NCI-H510A (cell line): ENCODE results near the gene PAPOLA.

ENCODE experiments used
- DNase-seq: peaks from one replicate; lab custom pipeline; 2025; lab: John Stamatoyannopoulos, UW

The PAPOLA gene

DNA sequence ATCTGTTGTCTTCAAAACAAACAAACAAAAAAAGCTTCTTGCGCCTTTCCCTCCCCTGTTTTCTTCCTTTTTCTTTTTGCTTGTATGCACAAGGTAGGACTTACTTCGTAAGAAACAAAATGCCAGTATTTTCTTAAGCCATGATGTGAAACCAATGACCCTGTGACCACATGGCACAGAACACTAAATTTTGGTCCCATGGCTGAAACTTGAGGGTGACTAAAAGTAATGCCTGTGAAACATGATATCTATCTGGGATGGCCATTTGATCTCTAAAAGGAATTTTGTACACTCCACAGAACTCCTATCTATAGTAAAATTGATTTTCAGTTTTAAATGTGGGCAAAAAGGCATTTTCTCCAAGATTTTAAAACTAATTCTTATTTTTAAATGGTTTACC, 63.6 kb downstream of the PAPOLA start:
- no peak for DNase-seq

DNA sequence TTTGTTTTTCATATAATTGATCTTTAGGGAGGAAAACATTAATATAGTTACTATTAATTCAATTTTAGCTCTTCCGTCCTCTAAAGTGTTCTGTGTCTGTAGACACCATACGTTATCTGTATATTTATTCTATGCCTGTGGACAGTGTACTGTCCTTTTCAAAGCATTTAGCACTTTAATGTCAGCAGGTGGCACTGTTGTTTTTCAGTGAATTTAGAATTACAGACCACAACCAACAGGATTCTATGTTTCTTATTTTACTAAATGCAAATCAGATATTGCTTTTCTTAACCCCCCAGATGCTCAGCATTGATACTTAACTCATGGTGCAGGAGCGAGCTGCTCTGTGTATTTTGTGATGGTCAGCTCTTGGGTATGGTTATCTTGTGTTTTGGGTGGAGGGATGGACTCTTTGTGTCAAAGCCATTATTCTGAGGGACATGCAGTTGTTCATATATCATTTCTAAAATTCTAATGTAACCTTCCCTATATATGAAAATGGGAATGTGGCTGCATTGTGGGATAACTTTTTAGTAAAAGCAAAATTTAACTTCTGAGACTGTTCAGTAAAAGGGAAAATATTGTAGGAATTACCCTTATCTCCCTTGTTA, 65.2 kb downstream of the PAPOLA start:
- DNase-seq, result no peak

DNA sequence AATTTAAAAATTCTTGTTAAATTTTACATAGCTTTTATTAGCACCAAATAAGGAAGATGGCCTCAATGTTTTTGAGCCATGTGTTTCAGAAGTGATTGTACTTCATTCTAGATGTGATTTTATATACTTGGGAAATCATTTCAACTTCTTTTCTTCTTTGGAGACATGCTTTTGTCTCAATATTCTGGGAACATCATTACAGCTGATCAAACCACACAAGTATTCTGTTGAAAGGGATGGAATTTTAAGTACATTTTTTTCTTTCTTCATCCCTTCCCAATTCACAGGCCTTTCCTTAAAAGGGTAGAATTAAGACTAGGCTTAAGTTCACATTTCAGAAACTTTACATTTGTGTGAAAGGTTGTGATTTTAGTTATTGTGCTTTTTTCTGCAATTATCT, 66.4 kb downstream of the PAPOLA start:
- no peak for DNase-seq

DNA sequence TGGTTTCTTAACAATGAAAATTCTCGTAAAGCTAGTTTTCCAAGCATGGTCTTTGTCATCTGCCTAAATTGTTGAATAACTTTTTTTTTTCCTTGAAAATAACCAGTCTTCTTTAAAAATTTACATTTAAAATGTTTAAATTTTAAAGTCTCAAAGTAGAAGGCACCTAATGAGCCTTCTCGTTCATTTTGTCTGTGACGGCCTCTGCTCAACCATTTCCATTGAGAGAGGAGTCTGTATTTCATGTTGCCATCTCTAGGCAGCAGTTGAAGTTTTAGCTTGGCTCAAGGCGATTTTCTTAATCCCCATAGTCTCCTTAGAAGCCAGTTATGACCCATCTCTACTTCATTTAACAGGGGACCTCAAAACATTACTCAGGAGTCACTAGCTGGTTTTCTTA, 69.1 kb downstream of the PAPOLA start:
- no peak for DNase-seq

DNA sequence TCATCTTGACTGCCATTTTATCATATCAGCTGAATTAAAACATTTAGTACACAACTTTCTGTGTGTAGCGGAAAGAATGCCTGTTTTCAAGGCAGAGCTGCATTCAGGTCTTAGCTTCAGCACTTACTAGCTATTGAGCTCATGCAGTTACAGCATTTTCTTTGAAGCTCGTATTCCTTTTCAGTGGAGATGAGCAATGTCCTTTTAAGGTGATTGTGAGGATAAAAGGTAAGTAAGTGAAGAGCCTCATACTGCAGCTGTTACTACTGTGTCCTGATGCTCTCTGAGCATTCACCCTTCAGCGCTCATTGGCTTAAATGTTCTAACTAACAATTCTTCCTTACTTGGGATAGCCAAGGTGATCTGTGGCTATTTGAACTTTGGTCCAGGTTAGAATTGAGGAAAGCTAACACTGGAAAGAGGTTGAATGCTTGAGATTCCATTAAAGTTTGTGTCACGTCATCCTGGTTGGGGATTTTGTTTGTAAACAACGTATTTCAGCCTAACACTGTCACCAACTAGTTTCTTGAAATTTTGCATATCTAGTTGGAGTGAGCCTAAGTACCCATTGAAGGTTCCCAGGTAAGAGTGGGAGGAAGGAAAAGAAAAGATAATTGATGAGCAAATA, 71.4 kb downstream of the PAPOLA start:
- DNase-seq, result no peak

DNA sequence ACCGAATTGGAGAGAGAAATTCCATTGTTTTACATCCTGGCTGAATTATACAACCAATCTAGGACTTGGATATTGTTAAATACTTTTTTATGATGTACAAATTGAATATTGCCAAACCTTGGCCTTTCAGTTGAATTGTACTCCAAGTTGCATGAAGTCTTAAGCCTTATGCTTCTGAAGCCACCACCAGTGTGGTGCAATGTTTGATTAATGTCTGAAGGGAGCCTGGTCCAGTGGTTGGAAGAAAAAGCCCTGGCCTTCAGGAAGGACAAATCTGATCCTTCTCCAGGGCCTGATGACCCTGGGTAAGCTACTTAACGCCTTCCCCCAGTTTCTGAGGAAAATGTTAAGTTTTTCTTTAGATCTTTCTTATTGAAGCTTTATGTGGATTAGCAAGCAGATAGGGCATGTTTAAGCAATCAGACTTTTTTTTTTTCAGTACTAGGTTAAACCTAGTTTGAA, 72.0 kb downstream of the PAPOLA start:
- DNase-seq, result no peak

DNA sequence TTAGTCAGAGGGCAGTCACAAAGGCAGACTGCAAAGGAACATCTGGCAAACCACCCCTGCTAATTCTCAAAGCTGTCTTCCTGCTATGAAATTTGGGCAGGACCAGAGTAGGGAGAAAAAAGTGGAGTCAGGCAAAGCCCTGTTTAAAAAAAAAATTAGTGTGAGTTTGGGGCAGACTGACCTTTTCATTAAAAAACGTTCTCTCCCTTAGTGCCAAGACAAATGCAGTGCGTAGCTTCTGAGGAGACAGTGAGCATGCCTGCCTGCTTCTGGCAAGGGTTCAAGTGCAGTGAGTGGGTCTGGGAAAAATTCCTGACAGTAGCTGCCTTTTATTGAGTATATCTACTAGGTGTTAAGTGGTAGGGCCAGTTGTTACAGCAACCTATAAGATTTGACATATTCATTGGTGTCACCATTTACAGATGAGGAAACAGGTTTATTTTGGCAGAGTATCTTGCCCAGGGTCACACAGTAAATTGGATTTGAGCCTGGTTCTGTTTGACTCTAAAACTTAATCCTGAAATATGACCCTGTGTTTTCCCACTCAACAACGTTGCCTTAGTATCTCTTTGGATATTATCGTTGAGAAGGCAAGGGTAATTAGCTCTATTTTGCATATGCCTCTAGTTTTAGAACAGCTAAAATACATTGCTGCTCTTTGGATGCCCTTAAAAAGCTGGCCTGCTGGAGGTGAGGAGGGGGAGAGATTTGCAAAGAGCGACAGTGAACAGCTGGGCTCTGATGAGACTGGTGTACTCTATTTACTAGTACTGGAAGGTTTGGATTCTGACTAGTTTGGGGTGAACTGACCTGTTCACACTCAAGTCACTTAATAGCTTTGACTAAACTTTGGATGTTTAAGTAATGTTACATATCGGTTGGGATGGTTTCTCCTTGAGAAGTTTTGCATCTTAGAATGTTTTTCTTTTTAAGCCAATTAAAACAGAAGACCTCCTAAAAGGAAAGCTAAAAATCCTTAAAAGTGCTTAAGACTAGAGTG, 72.8 kb downstream of the PAPOLA start:
- no peak for DNase-seq

DNA sequence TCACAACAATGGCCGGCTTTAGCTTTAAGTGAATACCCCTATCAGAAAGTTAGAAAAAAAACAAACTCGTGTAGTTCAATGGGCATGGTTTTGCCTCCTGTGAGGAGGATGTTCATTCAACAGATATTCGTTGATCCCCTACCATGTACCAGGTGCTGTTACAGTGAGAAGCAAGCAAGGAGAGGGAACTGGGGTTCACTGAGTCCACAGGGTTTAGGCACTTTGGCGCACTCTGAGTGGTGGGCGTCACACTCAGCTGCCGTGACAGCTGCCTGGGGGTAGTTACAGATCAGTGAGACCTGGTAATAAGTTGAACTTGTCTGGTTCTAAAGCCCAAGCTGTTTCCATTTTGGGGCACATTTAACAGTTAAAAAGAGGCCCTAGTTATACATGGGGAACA, 74.2 kb downstream of the PAPOLA start:
- no peak for DNase-seq

DNA sequence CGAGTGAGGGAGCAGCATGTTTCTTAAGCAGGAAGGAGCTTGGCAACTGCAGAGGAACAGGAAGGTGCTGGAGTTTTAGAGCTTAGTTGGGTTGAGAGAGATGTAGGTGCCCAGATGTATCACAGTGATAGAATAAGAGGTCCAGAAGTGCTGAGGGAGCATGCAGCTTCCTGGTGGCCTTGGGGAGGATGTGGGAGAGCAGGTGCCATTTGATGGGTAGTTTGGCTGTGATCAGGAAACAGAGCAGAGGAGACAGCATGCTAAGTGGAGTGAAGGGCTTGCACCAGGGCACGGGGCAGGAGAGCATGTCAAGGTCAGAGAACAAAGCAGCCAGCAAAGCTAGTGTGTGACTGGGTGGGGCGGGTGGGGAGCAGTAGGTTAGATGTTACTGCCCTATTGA, 74.8 kb downstream of the PAPOLA start:
- DNase-seq, result no peak

DNA sequence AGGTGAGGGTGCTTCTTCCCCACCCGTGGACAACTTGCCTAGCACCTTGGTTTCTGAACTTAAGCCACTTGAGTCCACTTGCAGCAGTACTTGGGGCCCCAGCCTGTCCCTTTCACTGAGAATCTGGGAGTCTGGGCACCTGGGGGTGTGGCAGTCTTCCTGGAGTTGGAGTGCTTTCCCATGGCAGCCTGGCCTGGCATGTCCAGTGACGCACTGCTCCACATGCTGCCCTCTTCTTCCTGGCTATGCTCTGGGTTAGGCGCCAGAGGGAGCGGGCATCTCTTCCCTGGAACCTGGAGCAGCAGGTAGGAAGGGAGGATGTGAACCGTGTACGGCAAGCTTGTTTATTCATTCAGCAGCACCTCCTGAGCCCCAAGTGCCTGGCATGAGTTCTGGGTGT, 76.4 kb downstream of the PAPOLA start:
- no peak for DNase-seq

DNA sequence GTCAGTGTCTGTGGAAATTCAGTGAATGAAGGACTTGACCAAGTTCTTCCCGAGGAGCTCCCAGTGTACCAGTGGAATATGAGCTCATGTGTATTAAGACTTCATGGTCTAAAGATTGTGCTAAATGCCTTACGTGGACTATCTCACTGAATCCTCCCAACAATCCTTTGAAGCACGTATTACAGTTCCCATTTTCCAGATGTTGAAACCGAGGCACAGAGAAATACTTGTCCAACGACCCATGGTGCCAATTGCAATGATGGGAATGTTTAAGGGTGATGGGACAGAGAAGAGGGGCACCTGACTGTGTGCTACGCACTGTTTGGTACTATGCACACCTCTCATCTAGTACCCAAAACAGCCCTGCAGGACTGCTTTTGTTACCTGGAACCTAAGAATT, 77.2 kb downstream of the PAPOLA start:
- DNase-seq, result no peak

DNA sequence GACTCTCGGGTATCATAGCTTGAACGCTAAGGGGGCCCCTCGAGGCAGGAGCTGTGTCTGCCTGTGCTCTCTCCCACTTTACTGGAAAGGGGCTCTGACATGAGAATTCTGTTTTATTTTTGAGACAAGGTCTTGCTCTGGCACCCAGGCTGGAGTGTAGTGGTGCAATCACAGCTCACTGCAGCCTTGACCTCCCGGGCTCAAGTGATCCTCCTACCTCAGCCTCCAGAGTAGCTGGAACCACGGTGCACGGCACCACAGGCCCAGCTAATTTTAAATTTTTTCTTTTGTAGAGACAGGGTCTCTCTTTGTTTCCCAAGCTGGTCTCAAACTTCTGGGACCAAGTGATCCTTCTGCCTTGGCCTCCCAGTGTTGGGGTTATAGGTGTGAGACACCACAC, 77.7 kb downstream of the PAPOLA start:
- no peak for DNase-seq

DNA sequence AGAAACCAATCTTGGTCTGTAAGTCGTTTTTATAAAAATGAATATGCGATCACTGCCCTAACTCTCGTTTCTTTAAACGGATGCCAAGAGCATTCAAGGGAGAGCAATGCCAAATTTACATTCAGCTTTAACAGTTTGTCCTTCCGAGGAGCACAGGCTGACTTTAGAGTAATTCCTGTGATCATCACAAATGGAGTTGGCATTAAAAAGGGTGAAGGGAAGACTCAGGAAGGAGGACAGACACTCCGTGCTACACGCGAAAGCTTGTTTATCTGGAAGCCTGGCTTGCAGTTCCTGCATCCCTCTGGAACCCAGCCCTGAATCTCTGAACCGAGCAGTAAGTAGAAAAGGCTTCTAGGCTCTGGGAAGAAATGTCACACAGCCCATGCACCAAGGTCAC, 78.4 kb downstream of the PAPOLA start:
- no peak for DNase-seq

DNA sequence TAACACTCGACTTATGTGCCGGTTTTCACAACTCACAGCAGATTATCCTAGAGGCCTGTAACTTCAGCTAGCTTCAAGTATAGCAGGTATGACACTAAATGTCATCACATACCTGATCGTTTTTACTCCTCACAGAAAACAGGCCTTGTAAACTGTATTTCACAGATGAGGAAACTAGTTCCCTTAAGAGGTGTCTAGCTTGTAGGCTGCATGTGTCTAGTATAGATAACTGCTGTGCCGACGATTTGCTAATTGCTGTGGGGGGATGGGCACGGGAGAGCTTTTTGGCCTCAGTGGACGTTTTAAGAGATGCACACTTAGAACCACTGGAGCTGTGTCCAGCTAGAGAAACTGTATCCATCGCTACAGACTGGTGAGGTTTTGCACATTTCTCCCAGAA, 78.8 kb downstream of the PAPOLA start:
- no peak for DNase-seq

DNA sequence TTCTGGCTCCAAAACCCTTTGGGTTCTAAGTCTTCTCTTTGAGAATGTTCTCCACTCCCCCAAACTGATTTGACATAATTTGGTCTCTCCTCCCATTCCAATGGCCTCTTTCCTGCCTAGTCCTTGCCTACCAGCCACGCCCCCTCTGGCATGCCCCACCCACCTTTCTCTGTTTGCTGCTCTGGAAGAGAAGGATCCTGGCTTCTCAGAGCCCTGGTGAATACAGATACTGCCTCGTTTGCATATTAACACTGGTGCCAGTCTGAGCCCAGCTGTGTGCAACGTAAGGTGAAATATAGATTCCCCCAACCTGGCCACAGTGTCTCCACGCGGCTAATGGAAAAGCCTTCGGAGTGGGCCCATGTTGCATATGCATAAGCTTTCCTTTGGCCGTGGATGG, 79.7 kb downstream of the PAPOLA start:
- no peak for DNase-seq

DNA sequence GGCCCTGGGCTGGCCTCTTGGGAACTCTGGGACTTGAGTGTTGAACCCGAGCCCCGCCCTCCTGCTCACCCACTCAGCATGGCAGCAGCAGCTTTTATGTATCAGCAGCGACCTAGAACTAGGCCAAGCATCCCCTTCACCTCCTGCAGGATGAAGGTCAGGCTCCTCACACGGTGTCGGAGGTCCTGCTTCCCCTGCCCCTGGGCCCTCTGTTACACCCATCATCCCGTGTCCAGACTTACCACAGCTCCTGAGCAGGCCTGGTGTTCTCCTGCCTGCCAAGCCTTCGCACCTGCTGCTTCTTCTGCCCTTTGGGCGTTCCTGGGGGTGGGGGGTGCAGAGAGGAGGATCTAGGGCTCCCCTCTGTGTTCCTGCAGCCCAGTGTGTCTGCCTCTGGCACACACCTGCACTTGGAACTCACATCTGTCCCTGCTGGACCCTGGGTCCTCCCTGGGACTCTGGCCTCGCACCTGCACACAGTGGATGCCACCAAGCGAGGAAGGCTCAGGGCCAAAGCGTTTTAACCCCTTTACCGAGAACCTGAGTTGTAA, 80.3 kb downstream of the PAPOLA start:
- DNase-seq, result no peak

DNA sequence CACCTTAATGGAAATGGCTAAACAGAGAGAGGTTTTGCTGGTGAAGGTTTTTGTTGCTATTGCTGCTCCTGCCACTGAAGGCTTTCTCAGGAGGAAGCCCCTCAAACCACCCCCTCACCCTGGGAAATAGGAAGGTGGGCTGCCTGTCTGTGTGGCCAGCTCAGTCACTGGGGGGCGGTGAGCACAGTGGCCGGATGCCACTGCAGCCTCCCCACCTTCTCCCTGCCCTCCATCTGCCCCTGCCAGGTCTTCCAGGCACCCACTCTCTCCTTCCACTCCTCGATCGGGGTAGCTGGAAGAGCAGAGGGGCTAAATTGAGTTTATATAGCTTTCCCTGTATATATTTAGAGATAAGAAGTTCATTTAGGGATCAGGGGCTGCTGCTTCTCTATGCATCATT, 80.8 kb downstream of the PAPOLA start:
- DNase-seq, result no peak

DNA sequence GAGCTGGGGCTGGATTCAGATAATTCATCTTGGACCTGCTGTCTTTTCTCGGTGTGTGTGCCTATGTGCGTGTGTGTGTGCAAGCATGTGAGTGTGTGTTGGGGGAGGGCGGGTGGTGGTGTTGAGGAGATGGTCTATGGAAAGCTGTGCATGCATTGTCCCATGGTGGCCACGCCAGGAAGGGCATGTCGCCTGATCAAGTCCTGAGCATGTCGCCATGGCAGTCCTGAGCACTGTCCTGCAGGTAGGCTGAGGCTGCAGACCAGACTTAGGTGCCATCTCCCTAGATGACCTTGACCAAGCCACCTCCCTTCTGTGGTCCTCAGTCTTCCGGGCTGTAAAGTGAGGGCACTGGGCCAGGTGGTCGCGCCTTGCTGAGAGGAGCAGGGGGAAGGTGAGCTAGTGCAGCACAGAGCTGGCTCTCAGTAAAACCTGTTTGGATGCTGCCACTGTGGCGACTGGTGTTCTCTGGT, 81.4 kb downstream of the PAPOLA start:
- DNase-seq, result no peak

DNA sequence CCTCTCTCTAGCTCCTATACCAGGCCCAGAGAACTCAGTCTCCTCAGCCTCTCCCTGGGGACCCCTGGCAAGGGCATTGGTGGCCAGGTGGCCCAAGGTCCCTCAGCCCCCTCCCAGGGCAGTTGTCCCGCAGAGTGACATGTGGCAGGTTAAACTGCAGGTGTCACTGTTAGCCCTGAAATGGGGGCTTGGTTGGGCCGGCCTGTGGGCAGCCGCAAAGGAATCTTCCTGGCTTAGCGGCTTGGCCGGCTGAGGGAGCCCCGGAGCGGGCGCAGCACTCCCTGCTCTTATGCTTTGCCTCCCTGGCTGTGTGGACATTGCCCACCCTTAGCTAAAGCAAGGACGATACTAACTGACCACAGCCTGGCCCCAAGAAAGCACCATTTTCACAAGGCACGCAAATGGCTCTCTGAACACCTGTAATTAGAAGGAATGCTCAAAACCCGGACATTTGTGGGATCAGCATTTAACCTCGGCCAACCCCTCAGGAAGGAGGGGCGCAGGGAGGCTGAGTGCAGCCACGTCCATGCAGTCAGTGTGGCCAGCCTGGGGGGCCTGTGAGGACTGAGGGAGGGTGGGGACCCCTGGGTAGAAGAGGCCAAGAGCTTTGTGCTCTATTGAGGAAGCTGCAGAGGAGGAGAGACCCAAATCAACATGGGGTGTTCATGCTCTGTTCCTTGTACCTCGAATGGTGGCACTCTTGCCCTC, 82.2 kb downstream of the PAPOLA start:
- DNase-seq, result peak; percentile 47

DNA sequence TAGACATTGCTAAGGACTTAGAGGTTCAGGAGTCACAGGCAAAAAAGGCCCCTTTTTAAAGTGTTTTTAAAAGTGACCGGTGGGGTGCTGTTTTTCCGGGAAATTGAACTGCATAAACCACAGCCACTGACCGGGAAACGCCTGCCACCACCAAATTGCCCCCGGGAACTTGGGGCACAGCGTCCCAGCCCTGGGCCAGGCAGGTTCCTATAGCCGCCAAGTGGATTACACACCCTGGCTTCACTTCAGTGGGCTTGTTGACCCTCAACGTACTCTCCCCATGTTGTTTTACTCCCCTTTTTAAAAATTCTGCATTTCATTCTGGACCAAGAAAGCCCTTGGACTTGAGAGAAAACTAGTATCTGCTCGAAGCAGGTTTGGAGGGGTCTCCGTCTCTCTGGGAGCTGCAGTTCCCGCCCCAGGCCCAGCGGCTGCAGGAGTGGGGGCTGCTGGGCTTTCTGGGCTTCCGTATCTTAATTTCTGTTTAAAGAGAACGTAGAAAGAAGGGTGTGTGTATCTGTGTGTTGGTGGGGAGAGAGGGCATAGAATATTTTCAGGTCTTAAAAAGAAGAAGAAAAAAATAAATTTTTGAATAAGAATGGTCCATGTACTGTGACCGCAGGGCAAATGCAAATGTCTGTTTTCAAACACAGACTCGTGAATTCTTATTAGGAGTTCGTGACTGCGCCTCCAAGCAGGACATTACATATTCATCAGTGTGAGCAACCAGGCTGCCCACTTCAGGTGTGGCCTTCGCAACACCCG, 82.9 kb downstream of the PAPOLA start:
- DNase-seq, result no peak

DNA sequence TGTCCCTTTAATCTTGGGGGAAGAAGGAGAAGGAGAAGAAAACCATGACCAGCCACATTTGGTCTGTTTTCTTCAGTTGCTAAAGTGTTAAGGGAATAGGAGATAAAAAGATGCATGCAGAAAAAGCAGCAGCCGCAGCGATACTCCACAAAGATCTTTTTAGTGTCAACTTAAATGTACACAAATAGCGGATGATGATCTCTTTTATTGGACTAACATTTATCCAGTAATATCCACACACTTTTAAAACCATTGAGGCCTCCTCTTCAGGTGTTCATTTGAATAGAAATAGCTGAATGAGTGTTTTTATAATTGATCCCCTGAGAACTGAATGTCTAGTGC, 83.5 kb downstream of the PAPOLA start:
- DNase-seq, result no peak
